Transverse colon (tissue), 4 donors: ENCODE measurements around the gene GSTT2.

Experiments
- CTCF ChIP-seq, 5 experiments: fragments of 200-600 bp in 3 of 5; fragments of 450-650 bp in 2 of 5; sonication (generic) in 3 of 5; IDR thresholded peaks; 1 replicate in 2 of 5; 2 replicates in 3 of 5; pipeline ENCODE4 v1.5.1; 2016 to 2017; ENCODE audit warnings: antibody characterized with exemption in 5 of 5, inconsistent platforms in 3 of 5, mild to moderate bottlenecking in 2 of 5, moderate library complexity in 1 of 5
- POLR2A ChIP-seq: fragments of 450-650 bp; IDR thresholded peaks from one replicate; pipeline ENCODE4 v1.6.1; 2016; ENCODE audit warnings: antibody characterized with exemption, mild to moderate bottlenecking, moderate library complexity
- POLR2AphosphoS5 ChIP-seq, 3 donors: sonication (generic); formaldehyde crosslinking; IDR thresholded peaks; one replicate each; pipeline ENCODE4 v1.6.1; 2016; ENCODE audit warnings: antibody characterized with exemption in 3 of 3

DNA sequence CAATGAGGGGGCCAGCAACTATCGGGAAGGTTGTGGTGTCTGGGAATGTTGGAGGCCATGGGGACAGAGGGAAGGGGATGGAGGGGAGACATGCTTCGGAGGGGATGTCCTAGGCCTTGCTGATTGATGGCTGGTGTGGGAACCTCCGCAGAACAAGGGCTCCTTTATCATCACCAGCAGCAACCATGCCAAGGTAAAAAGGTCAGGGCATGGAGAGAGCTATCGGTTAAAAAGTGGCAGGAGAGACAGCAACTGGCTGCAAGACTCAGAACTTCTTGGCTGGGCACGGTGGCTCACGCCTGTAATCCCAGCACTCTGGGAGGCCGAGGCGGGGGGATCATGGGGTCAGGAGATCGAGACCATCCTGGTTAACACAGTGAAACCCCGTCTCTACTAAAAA lies 22.3 kb downstream of the GSTT2 start:
- TF ChIP-seq CTCF (IDR thresholded peaks at IDR 0.05) (no peak), POLR2A (no peak), POLR2AphosphoS5 (IDR thresholded peaks at IDR 0.05) (no peak)
